Measurements from ENCODE around the gene PSTPIP1. TPM values are rescaled to one million over a fixed set of nuclear protein-coding genes. Genes with fewer than 3 reads are reported as not detected.

Gene PSTPIP1
- polyA plus RNA-seq, 1 donor (not counting 4 experiments of a cell fraction or from before 2014, with no cell fraction given): 9.6 TPM

GRCh38 chr15:77053709-77054108, 58.8 kb downstream of the PSTPIP1 start:
- DNase-seq (ENCODE audit: low read depth, low spot score) (no peak), FAIRE-seq (no peak)
- H3K79me2 ChIP-seq (ENCODE audit: control insufficient read depth, insufficient read depth, low read length): no peaks in the 10 kb centered on the region
- H3K9me3 ChIP-seq (ENCODE audit: control insufficient read depth, low read depth, low read length): no peaks in the 10 kb centered on the region
- no peaks in the 10 kb centered on the region for H3K9me1 ChIP-seq (ENCODE audit: control insufficient read depth, extremely low read depth, insufficient read depth, low read length)
- no peak overlapping the region for H3K4me3 ChIP-seq (ENCODE audit: control insufficient read depth in 2 of 3, extremely low read depth in 1 of 3, insufficient read depth in 2 of 3, low read depth in 1 of 3, low read length in 3 of 3)
- H3K27me3 ChIP-seq (ENCODE audit: control insufficient read depth, extremely low read depth, insufficient read depth, low read length): no peaks in the 10 kb centered on the region
- no peak overlapping the region for H3K27ac ChIP-seq (ENCODE audit: control insufficient read depth, insufficient read depth, low read length)
- H3K4me1 ChIP-seq (ENCODE audit: control insufficient read depth, extremely low read depth, insufficient read depth, low read length): no peaks in the 10 kb centered on the region
- dilution Hi-C loops (cut with MboI; ENCODE audit: extremely low pct_ligation_motif_present, low sequenced_read_pairs): no loop called here
- peaks cover 1 to 4% of the 10 kb centered on the region in 2 experiments for H3K36me3 ChIP-seq (ENCODE audit: control insufficient read depth in 2 of 2, extremely low read depth in 1 of 2, insufficient read depth in 2 of 2, low read length in 2 of 2)
- H4K20me1 ChIP-seq (ENCODE audit: control insufficient read depth, extremely low read depth, insufficient read depth, low read length): no peaks in the 10 kb centered on the region
- H2AFZ ChIP-seq (ENCODE audit: control insufficient read depth, low read length): no peak overlapping the region
- TF ChIP-seq EZH2 (IDR thresholded peaks at IDR 0.05; ENCODE audit: low read length): no peak
- TF ChIP-seq CTCF (optimal IDR thresholded peaks at IDR 0.05 in 1 of 3, IDR thresholded peaks at IDR 0.05 in 1 of 3, conservative IDR thresholded peaks at IDR 0.05 in 1 of 3; ENCODE audit: extremely low read depth in 1 of 3, insufficient read depth in 2 of 3, low read length in 3 of 3): no peak
- no peak overlapping the region for H3K4me2 ChIP-seq (ENCODE audit: control insufficient read depth, extremely low read depth, insufficient read depth, low read depth, low read length)
- H3K9ac ChIP-seq (ENCODE audit: control insufficient read depth, extremely low read depth, insufficient read depth, low read length): no peak overlapping the region

- H3K27me3 ChIP-seq (ENCODE audit: control insufficient read depth, extremely low read depth, insufficient read depth, low read length): no peaks in the 10 kb centered on the region
- no peaks in the 10 kb centered on the region for H4K20me1 ChIP-seq (ENCODE audit: control insufficient read depth, extremely low read depth, insufficient read depth, low read length)
- H3K4me3 ChIP-seq (ENCODE audit: control insufficient read depth in 2 of 3, extremely low read depth in 1 of 3, insufficient read depth in 2 of 3, low read depth in 1 of 3, low read length in 3 of 3): no peak overlapping the region
- H2AFZ ChIP-seq (ENCODE audit: control insufficient read depth, low read length): no peak overlapping the region
- peaks cover 12% of the 10 kb centered on the region for H3K4me1 ChIP-seq (ENCODE audit: control insufficient read depth, extremely low read depth, insufficient read depth, low read length)
- H3K4me2 ChIP-seq (ENCODE audit: control insufficient read depth, extremely low read depth, insufficient read depth, low read depth, low read length): no peak overlapping the region
- H3K9me1 ChIP-seq (ENCODE audit: control insufficient read depth, extremely low read depth, insufficient read depth, low read length): peaks cover 2% of the 10 kb centered on the region
- H3K9me3 ChIP-seq (ENCODE audit: control insufficient read depth, low read depth, low read length): no peaks in the 10 kb centered on the region
- no peak overlapping the region for H3K9ac ChIP-seq (ENCODE audit: control insufficient read depth, extremely low read depth, insufficient read depth, low read length)
- no peak for TF ChIP-seq EZH2 (IDR thresholded peaks at IDR 0.05; ENCODE audit: low read length)
- TF ChIP-seq CTCF (optimal IDR thresholded peaks at IDR 0.05 in 1 of 3, IDR thresholded peaks at IDR 0.05 in 1 of 3, conservative IDR thresholded peaks at IDR 0.05 in 1 of 3; ENCODE audit: extremely low read depth in 1 of 3, insufficient read depth in 2 of 3, low read length in 3 of 3): no peak
- DNase-seq (ENCODE audit: low read depth, low spot score) (no peak), FAIRE-seq (no peak)
- H3K27ac ChIP-seq (ENCODE audit: control insufficient read depth, insufficient read depth, low read length): no peak overlapping the region
- no peaks in the 10 kb centered on the region for H3K79me2 ChIP-seq (ENCODE audit: control insufficient read depth, insufficient read depth, low read length)
- dilution Hi-C loops (cut with MboI; ENCODE audit: extremely low pct_ligation_motif_present, low sequenced_read_pairs): no loop called here
- H3K36me3 ChIP-seq (ENCODE audit: control insufficient read depth in 2 of 2, extremely low read depth in 1 of 2, insufficient read depth in 2 of 2, low read length in 2 of 2): peaks cover 1 to 4% of the 10 kb centered on the region in 2 experiments
Measured at GRCh38 chr15:77057072-77057471, 62.1 kb downstream of the PSTPIP1 start.
